HG02870 (cell line): ENCODE measurements around the gene SRPRA.
"Not testable (repeated sequence)": the region's sequence is repeated elsewhere in the genome, so short reads cannot be mapped to it uniquely, and the experiment has no call there.

Experiments used
- ATAC-seq: cut with Tn5 transposase; IDR thresholded peaks from one replicate; pipeline ENCODE4 v1.9.1; 2021; ENCODE audit warnings: mild to moderate bottlenecking, moderate library complexity; ENCODE audit not compliant: unreplicated experiment

The SRPRA gene, protein sequence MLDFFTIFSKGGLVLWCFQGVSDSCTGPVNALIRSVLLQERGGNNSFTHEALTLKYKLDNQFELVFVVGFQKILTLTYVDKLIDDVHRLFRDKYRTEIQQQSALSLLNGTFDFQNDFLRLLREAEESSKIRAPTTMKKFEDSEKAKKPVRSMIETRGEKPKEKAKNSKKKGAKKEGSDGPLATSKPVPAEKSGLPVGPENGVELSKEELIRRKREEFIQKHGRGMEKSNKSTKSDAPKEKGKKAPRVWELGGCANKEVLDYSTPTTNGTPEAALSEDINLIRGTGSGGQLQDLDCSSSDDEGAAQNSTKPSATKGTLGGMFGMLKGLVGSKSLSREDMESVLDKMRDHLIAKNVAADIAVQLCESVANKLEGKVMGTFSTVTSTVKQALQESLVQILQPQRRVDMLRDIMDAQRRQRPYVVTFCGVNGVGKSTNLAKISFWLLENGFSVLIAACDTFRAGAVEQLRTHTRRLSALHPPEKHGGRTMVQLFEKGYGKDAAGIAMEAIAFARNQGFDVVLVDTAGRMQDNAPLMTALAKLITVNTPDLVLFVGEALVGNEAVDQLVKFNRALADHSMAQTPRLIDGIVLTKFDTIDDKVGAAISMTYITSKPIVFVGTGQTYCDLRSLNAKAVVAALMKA

DNA sequence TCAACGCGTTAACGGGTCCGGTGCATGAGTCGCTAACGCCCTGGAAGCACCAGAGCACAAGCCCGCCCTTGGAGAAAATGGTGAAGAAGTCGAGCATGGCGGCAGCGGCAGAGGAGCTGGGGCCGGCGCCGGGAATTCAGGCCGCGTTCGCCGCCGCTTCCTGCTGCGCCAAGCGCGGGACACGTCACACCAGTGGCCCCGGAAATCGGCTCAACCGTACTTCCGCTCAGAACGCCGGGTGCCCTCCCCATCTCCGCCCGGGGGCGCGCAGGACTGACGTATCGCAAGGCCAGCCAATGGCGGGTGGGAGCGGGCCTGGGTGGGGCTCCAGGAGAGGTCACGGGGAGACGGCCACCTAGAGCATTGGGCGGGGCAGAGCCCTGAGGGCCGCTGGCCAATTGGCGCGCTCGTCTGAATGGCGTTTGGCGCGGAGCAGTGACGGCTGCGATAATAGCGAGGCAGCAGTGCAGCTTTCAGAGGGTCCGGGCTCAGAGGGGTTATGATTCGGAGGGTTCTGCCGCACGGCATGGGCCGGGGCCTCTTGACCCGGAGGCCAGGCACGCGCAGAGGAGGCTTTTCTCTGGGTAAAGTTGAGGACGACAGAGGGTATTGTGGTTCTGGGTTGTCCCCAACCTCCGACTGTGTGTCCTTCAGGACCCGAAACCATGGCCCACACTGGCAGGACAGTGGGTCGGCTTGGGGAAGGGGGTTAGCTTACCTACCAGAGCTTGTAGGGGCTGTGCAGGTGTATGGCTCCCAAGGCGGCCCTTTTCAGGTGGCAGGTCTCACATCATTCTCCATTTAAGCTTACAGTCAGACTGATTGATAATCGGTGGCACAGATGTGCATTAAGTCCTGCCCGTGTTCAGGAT is at the start of gene SRPRA, which contains the start of gene FOXRED1:
Gene SRPRA, minus strand, starts transcription at position 188 of the 872 bp plus-strand sequence. Its CDS starts 91 bp downstream, at position 97.
Gene FOXRED1, plus strand, starts transcription at position 447 of the 872 bp plus-strand sequence. Its CDS starts 53 bp downstream, at position 500.
- peak; percentile 97 for ATAC-seq

- peak; percentile 21 for ATAC-seq
Measured at GRCh38 chr11:126317756-126318573, 49.3 kb upstream of the SRPRA start.

DNA sequence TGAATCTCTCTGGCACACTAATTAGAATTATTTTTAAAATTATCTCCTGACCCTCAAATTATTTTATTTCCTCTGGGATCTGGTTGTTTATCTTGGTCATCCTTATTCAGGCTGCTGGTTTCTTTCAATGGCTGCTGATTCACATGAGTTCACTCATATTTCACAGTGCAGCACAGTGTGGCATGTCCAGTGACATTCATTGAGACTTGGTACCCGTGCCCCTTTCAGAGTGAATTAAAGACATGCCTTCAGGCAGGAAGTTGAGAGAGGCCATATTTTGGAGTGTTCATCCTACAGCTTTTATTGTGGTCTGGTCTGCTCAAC is 48.7 kb upstream of the SRPRA start:
- ATAC-seq, result no peak

GRCh38 chr11:126313826-126314225 is 45.1 kb upstream of the SRPRA start:
- ATAC-seq, result no peak

DNA sequence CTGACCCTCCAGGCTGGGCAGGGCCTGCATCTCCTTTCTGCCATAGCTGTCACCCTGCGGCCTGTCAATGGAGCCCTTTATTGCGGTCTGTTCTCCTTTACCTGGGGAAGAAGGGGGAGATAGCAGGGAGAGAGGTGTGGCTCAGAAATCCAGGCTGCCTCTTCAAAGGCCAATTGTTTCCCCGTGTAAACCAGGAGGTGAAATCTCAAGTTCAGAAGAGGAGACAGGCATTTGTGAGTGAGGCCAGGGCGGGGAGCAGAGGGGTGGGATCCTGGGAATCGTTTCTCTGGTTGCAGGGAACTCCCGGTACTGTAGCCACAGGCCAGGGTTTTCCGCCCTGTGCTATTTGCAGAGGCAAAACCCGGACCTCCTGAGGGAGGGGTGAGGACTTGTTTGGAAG is 44.3 kb upstream of the SRPRA start:
- ATAC-seq, result no peak

DNA sequence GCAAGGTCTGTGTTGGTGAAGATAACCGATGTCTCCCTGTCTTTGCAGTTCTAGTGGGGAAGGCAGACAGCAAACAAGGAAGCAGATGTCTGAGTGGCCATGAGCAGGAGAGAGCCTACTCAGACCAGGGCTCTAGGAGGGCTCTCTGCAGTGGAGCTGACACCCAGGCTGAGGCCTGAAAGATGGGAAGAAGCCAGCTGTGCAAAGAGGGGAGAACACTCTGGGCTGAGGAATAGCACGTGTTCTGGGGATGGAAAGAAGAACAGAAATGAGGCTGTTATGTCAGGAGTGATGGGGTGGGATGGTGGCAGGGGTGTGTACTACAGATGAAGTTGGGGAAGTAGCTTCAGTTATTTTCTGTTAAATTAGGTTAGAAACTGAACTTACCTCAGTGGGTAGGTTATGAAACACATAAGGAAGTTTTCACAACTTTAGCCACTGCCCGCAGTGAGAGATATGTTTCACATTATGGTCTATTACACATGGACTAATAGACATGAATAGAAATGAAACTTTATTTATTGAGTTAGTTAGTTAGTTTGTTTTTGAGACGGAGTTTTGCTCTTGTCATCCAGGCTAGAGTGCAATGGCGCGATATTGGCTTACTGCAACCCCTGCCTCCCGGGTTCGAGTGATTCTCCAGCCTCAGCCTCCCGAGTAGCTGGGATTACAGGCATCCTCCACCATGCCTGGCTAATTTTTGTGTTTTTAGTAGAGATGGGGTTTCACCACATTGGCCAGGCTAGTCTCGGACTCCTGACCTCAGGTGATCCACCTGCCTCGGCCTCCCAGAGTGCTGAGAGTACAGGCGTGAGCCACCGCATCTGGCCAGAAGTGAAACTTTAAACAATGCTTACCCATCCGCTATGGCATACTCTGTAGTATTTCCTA is 43.0 kb upstream of the SRPRA start:
- ATAC-seq, result peak; percentile 74

DNA sequence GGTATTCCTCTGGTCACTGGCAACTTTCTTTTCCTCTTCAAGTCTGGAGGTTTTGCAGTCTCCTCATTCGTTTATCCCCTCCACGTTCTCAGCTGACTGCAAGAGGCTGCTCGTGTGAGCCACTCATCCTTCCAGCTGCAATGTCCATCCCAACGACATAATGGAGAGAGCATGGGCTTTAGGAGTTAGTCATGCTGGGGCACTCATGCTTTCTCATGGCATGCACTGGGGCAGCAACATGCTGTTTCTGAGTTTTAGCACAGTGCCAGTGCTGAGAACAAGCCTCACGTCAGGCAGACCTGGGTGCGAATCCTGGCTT is 42.3 kb upstream of the SRPRA start:
- ATAC-seq, result no peak

DNA sequence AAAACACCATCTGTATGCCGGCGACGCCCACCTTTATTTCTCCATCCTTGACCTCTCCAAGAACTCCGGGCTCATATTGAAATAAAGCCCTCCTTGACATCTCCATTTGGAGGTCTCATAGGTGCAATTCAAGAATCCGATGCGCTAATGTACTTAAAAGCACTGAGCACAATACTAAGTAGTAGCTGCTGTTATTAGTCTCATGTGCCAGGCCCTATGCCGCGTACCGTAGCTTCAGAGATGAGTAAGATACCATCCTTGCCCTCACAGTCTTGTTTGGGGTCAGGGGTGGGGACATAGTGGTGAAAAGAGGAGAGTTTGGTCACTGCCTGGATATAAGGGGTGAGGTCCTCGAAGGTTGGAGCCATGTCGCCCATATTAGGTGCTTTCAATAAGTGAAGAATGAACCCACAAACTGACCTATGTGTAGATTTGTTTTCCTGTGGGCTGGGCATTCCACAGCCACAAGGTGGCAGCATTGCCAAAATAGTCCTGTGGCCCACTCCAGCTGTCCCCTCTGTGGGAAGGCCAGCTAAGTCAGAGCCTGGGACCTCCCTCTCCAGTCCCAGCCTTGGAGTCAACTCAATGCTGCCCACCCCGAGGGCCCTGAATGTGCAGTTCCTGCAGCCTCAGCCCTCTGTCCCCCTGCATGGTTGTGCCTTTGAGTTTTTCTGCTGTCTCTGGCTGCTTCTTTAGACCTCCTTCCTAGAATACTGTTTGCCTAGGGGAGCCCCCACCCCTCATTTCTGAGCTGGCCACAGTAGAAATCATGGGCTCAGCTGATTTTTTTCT is 41.7 kb upstream of the SRPRA start:
- no peak for ATAC-seq

DNA sequence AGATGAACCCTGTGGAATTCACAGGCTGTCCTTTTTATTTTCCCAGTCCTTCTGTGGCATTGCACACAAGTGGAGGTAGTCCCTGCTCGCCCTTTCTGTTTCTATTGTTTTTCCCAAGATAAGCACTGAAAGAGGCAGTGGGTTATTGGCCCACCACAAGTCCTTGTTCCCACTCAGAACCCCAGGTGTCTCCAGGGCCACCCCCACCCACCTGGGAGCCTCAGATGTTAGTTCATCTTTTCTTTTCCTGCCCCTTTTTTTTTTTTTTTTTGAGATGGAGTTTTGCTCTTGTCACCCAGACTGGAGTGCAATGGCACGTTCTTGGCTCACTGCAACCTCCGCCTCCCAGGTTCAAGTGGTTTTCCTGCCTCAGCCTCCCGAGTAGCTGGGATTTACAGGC is 40.1 kb upstream of the SRPRA start:
- not testable (repeated sequence) for ATAC-seq

GRCh38 chr11:126308271-126308671 is 39.6 kb upstream of the SRPRA start:
- no peak for ATAC-seq

DNA sequence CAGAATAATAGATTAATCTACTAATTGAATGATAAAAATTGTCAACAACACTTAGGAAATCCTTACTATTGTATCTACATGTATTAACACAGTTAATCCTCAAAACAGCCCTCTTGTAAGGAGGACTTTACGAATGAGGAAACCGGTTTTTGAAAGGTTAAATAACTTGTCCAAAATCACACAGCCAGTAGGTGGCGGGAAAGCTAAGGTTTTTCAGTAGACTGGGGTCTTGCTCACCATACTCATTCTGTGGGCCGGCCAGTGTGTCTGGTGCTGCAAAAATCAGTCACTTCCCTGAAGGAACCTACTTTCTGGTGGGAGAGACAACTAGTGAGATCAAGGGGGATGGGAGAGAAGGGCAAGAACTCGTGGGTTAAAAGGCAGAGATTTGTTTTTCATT is 39.0 kb upstream of the SRPRA start:
- ATAC-seq, result no peak

GRCh38 chr11:126305699-126306098 is 37.0 kb upstream of the SRPRA start:
- ATAC-seq, result peak; percentile 60

GRCh38 chr11:126304457-126305075 is 35.9 kb upstream of the SRPRA start:
- peak; percentile 41 for ATAC-seq

DNA sequence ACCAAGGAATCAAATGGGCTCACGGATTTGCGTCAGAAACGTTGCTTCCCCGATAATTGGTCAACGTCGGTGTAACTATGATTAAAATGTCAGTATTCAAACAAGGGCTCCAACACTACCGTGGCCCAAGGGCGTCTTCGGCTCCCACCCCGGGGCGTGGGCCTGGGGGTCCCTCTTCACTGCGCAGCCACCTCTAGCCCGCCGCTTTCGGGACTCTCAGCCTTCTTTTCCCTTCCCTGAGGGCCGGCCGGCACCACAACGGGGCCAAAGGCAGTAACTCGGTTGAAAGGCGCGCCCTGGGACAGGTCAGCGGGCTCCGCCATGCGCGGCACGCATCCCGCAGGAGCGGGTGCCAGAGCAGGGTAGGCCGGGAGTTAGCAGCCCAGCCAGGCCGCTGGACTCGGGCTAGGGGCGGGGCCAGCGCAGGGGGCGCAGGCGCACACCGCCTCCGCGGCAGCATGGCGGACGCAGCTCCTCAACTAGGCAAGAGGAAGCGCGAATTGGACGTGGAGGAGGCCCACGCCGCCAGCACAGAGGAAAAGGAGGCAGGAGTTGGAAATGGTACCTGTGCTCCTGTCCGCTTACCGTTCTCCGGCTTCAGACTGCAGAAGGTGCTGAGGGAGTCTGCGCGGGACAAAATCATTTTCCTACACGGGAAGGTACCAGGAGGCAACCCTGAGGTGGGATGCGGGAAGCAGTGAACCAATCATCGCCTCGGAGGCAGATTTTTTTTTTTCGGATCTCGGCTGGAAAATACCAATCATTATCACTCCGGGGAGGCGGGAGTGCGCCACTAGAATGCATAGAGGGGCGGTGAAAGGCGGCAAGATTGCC is 35.1 kb upstream of the SRPRA start, which contains the start of gene DCPS:
Gene DCPS, plus strand, starts transcription at position 438 of the 834 bp plus-strand sequence. Its CDS starts 21 bp downstream, at position 459.
- peak; percentile 68 for ATAC-seq

- ATAC-seq, result no peak
Measured at GRCh38 chr11:126297004-126297403, 28.3 kb upstream of the SRPRA start.

DNA sequence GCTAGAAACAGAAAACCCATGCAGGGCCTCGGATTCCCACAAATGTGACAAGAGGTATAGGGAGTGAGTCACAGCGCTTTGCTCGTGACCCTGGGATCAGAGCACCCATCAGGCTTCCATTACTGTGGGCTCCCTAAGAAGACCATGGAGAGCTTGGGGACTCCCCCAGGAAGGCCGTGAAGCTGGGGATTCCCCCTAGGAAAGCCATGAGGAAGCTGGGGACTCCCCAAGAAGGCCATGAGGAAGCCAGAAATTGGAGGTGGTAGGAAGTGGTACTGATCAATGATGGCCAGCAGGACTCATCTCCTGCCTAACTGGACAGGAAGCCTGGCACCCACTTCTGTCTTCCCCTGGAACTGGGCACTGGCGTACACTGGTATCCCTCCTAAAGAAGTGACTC is 25.0 kb upstream of the SRPRA start:
- ATAC-seq, result no peak

- ATAC-seq, result no peak
Measured at GRCh38 chr11:126290887-126291286, 22.2 kb upstream of the SRPRA start.
